Measurements from ENCODE around the gene CCDC102B.
A peak's percentile ranks its signal among the peaks of the same experiment; 100 is the strongest.
"Not testable (repeated sequence)": the region's sequence is repeated elsewhere in the genome, so short reads cannot be mapped to it uniquely, and the experiment has no call there.

Gene CCDC102B

DNA sequence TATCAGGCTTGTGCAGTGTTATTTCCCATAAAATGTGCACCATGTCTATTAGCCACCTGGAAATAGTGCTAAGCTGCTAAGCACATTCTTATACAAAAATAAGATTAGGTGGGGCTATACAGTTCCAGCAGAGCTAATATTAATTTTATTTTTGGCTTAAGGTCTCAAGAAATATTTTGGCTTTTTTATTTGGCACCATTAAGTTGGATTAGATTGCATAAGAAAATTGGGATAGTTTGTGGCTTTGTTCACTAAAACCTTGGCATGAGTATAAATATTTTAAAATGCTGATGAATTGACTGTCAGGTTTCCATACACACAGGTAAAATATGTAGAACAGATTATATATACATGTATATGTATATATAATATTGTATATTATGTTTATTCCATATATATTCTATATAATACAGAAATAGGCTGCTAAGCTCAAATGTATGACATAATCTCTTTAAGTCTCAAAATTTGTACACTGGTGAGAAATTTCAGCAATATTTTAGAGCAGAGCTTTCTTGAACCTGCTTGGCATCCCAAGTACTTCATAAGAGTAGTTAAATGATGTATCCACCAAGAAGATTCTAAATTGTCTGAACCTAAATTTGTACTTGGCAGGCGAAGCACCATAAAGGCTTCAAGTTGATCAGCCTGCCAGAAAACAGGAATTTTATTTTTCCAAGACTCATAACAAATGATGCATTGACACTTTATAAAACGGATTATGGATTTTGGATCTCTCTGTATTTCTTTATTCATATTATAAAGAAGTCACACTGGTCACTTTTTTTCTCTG, 32.6 kb downstream of the CCDC102B start:
- no peak for DNase-seq (ENCODE audit: low spot score)

DNA sequence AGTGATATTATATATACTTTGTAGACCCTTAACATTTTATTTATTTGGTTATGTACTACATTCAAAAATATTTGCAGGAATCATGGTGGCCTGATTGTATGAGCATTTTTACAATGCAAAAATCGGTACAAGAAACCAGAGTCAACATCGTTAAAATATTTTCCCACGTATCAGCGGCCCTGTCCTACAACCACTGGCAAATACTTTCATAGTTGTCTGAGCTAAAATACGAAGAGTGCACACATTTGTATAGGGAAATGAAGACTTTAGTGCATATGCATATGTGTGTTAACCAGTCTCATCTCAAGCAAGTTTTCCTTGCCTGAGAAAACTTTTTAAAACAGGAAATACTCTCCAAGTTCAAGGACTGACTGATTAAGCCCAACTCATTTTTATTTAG, 35.9 kb downstream of the CCDC102B start:
- DNase-seq (ENCODE audit: low spot score) = no peak

DNA sequence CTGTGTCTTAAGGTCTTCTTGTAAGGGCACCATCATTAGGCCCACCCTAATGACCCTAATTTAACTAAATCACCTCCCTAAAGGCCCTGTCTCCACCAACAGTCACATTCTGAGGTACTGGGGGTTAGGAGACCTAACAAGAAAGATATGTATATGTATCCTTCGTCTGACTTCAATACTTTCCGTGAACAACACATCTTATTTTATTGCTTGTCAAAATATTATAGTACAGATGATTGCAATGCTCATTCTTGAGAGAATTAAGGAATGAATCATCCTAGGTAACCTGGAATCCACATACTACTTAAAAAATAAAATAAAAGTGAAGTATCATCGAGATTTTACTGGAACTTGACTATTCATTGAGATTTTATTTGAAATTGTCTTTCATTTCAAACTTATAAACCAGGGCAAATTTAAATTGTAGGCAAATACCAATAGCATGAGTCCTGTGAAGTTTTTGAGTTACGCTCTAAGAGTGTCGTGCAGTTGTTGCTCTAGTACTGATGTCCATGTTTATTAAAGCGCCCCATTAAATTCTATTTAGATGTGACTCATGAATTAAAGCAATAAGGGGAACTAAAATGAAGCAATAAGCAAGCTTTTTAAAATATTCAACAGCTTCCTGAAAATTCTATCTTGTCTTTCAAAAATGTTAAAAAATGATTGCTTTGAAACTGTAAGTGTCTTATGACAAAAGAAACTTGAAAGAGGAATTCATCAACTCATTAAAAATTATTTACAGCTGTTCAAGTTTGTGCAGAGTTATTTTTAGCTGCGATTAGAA, 40.0 kb downstream of the CCDC102B start:
- no peak for DNase-seq (ENCODE audit: low spot score)

DNA sequence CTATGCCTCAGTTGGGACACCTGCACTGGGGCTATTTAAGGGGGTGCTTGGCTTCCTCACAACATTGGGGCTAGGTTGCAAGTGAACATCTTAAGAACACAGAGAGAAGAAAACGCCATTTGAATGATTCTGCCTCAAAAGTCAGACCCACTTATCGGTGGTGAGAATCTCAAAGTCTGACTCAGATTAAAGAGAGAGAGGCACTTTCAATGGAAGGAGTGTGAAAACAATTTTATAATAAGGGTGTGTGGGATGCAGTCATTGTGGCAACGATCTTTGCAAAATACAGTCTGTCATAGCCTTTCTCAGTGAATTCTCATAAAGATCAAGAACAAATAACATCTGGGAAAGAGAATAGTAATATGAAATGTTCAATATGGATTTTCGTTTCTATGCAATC, 41.8 kb downstream of the CCDC102B start:
- no peak for DNase-seq (ENCODE audit: low spot score)

DNA sequence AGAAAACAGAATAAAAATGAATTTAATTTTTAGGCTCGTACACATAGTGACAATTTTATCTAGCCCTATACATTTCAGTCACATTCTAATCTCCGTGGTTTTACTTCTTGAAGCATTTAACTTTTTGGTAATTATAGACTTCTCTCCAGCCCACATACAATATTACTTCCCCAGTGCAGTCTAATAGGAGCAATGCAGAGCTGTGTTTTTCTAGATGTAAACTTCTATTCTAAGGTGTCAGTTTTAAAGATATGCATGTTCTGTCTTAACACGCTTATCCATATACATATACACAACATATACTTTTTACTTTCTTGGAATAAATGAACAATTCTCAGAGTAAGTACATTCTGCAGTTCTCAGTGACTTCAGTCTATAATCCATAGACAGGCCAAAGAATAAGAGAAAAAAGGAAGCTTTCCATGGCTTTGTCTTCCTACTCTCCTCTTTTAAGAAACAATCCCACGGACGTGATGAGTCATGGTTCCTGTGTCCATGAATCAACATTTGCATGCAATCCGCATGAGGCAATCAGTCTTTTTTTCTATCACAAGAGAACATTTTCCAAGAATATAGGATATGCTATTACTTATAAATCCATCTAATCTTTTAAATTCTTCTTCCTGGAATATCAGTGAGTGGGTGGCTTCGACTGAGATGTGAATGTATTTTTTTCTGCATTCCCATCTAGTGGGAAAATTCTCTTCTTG, 42.8 kb downstream of the CCDC102B start:
- no peak for DNase-seq (ENCODE audit: low spot score)

DNA sequence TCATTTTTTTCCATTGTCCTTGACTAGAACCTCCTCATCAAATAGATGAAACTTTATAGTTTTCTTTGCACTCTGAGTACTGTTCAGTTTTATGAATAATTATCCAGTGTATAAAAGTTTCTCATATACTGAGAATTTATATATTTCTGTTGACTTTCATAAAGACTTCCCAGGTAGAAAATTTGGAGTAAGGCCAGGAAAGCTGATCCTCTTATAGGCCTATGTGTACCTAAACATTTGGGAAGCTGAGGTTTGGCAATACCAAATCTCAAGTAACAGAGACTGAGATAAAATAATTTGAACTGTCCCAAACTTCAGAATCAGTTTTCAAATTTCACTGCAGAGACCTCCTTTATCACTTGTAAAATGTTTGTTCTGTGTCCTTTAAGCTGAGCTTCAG, 43.4 kb downstream of the CCDC102B start:
- DNase-seq (ENCODE audit: low spot score) = no peak

GRCh38 chr18:68842951-68843350, 45.1 kb downstream of the CCDC102B start:
- no peak for DNase-seq (ENCODE audit: low spot score)

DNA sequence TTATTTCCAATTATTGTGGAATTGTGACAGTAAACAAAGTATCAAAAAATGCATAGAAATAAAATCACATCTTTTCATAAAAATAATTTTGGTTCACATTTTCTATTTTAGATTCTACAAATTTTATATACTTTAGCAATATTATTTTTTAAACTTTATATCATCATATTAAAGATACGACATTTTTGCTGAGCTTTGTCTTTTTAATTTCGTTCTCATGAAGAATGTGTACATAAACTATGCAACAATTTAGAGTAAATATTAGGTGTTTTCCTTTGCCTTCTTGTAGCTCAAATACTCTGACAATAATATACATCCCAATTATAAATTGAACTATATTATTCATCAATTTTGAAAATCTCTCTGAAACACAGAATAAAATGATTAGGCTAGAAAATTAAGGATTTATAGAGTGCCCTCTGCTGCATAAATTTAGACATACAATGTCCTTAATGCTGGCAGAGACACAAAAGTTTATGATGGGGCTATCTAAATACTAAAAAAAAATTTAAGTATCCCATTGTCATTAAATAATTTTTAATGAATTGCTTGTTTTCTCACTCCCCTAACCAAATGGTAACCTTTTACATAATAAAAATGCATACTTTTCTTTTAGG, 45.7 kb downstream of the CCDC102B start:
- no peak for DNase-seq (ENCODE audit: low spot score)

DNA sequence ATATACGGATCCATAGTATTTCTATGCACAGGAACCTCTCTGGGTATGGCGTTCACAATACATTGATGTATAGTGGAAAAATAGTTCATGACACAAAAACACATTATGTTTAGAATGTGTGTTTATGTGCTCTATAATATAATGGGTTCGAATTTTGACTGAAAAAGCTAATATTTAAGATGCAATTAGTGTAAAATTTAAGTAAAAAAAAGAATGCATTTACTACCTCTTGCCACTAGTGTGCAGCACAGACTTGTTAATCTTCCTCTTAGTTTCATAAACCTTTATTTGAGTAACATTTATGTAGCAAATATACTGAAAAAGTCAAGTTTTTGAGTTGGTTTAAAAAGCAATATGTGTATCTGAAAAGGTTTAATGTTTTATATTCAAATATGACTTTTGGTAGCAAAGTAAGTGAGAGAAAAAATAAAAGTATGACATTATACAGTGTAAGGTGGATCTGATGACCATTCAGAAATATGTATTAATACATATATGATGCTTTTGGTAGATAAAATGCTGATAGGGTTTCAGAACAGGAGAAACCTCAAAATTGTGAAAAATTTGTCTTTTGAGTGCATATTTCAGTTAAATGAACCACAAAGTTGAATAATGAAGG, 49.4 kb downstream of the CCDC102B start:
- DNase-seq (ENCODE audit: low spot score) = peak; percentile 47

GRCh38 chr18:68848242-68848641, 50.4 kb downstream of the CCDC102B start:
- no peak for DNase-seq (ENCODE audit: low spot score)

DNA sequence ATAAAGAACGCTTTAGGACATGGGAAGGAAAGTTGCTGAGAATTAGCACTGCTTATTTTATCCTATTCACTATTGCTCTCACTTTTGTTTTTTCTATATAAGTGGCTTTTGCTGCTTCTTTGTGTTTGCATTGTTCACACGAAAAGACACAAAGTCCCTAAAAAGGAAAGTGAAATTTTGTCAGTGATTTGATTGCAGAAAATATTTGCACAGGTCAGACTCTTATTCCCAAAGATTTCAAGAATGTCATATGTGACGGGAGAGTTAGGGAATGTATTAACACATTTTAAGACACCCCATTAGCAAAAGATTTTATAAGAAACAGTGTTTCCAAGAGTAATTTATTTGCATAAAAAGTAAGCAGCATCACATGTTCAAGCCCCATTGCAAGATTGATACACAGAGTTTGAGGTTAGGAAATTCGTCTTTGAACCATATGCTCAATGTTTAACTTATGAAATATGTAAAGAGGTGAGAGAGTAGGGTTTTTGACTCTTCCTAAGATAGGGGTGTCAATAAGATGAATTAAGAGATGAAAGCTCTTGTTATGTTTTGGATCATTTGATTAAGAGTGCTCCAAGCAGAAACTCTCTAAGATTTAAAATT, 57.0 kb downstream of the CCDC102B start:
- DNase-seq (ENCODE audit: low spot score) = no peak

GRCh38 chr18:68855491-68855890, 57.6 kb downstream of the CCDC102B start:
- DNase-seq (ENCODE audit: low spot score) = no peak

DNA sequence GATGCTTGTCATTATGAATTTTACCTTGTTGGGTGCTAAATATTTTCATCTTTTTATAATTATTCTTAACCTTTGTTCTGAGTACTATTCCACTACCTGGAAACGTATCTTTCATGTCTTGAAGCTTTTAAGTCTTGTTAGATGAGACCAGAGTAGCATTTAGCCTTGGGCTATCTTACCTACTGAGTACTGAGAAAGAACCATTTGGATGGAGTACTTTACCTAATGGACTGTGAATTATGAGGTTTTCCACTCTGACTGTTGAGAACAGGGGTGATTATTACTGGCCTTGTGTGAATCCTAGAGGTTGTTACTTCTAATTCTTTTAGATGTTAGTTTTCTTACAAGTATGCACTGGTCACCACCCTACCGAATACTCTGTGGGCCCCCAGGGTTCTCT, 63.5 kb downstream of the CCDC102B start:
- DNase-seq (ENCODE audit: low spot score) = no peak

- DNase-seq (ENCODE audit: low spot score) = no peak
Observed at GRCh38 chr18:68865021-68865420, 67.1 kb downstream of the CCDC102B start.

GRCh38 chr18:68865503-68865902, 67.6 kb downstream of the CCDC102B start:
- DNase-seq (ENCODE audit: low spot score) = no peak

DNA sequence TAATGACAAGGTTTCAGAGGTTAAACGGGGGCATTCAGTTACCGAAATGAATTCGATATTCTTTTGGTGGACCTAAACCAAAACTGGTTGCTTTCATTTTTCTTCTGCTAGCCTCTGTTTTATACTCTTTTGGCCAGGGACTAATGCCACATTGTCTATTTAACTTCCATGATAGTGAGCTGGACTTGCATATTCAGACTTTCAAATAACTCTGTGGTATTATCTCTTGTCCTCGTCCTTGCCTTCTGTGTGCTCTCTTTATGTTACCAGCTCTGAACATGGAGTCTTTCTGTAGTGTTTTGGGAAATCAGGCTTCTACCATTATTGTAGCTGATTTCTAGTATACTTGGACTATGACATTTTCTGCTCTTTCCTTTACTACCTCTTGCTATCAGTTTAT, 75.1 kb downstream of the CCDC102B start:
- DNase-seq (ENCODE audit: low spot score) = no peak

GRCh38 chr18:68874361-68874760, 76.5 kb downstream of the CCDC102B start:
- DNase-seq (ENCODE audit: low spot score) = no peak

DNA sequence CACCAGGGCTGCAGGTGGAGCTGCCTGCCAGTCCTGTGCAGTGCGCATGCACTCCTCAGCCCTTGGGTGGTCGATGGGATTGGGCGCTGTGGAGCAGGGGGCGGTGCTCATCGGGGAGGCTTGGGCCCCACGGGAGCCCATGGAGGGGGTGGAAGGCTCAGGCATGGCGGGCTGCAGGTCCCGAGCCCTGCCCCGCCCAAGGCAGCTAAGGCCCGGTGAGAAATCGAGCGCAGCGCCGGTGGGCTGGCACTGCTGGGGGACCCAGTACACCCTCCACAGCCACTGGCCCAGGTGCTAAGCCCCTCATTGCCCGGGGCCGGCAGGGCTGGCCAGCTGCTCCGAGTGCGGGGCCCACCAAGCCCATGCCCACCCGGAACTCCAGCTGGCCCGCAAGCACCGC, 82.1 kb downstream of the CCDC102B start:
- not testable (repeated sequence) for DNase-seq (ENCODE audit: low spot score)

- DNase-seq (ENCODE audit: low spot score) = no peak
Observed at GRCh38 chr18:68887410-68887809, 89.5 kb downstream of the CCDC102B start.

DNA sequence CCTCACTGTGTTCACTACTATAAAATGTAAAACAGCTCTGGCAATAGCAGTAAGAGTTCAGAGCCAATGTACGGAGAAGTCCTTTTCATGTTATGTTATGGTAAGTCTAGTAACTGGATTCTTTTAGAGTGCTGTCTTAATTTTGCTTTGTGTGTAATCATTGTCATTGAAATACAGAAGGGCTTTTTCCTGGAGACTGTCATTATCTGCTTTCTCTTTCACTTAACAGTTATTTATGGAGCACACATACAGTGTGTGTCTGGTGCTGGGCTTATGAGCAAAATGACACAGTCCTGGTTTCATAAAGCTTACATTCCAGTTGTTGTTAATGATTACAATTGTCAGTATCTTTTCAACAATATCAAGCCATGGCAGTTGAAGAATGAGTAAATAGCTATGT, 95.5 kb downstream of the CCDC102B start:
- DNase-seq (ENCODE audit: low spot score) = no peak

DNA sequence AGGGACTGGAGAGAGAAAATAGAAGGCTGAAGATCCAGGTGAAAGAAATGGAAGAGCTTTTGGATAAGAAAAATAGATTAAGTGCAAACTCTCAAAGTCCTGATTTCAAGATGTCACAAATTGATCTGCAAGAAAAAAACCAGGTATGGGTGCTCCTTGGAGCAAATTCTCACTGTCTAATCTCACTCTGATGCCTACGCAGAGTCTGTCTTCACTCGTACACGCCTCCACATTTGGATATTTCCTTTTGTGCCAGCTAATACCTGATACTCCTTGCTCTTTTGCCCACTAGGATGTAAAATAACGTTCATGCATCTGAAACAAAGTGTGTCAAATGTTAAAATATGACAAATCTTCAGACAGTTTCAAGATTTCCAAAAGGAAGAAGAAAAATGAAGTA, 99.4 kb downstream of the CCDC102B start:
- no peak for DNase-seq (ENCODE audit: low spot score)

DNA sequence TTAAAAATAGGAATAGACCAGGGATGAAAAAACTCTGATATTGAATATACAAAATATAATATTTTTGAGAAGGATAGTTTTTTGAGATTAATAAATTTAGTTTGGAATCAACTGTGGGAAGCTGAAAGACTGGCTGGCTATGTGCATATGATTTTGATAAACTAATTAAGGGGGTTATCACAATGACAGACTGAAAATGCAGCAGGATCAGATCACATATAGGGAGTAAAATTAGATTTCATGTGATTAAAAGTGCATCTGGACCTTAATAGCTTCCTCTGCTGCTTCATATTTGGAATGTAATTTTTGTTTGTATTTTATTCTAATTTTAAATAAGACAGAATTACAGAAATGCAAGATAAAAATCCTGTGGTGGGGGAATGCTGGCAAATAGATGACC, 111.7 kb downstream of the CCDC102B start:
- no peak for DNase-seq (ENCODE audit: low spot score)
